ENCODE results near the gene TMEM161B.
"Not testable (repeated sequence)": the region's sequence is repeated elsewhere in the genome, so short reads cannot be mapped to it uniquely, and the experiment has no call there.

TMEM161B gene

GRCh38 chr5:88268385-88269184 is at the start of gene TMEM161B:
TMEM161B (minus strand) TSS chr5:88268845; CDS start chr5:88268723, 122 bp downstream.
- DNase-seq, result peak; percentile 92

- no peak for DNase-seq
Measured at GRCh38 chr5:88304356-88304755, 35.7 kb upstream of the TMEM161B start.

- DNase-seq, result no peak
Measured at GRCh38 chr5:88298425-88298824, 29.8 kb upstream of the TMEM161B start.

- no peak for DNase-seq
Measured at GRCh38 chr5:88290801-88291200, 22.2 kb upstream of the TMEM161B start.

- DNase-seq, result no peak
Measured at GRCh38 chr5:88288528-88289197, 20.0 kb upstream of the TMEM161B start.

GRCh38 chr5:88287846-88288527 is 19.3 kb upstream of the TMEM161B start:
- DNase-seq, result no peak

GRCh38 chr5:88287302-88287701 is 18.7 kb upstream of the TMEM161B start:
- no peak for DNase-seq

GRCh38 chr5:88283690-88284089 is 15.0 kb upstream of the TMEM161B start:
- no peak for DNase-seq

- DNase-seq, result no peak
Measured at GRCh38 chr5:88281322-88281721, 12.7 kb upstream of the TMEM161B start.

GRCh38 chr5:88279584-88279983 is 10.9 kb upstream of the TMEM161B start:
- no peak for DNase-seq

- no peak for DNase-seq
Measured at GRCh38 chr5:88276378-88276777, 7.7 kb upstream of the TMEM161B start.

- no peak for DNase-seq
Measured at GRCh38 chr5:88275581-88275980, 6.9 kb upstream of the TMEM161B start.

- DNase-seq, result peak; percentile 51
Measured at GRCh38 chr5:88269222-88269771, 652 bp upstream of the TMEM161B start.

GRCh38 chr5:88264565-88264964 is 4.1 kb downstream of the TMEM161B start:
- DNase-seq, result not testable (repeated sequence)

GRCh38 chr5:88263349-88263748 is 5.3 kb downstream of the TMEM161B start:
- no peak for DNase-seq

GRCh38 chr5:88262116-88262515 is 6.5 kb downstream of the TMEM161B start:
- DNase-seq, result no peak

GRCh38 chr5:88258636-88259035 is 10.0 kb downstream of the TMEM161B start:
- DNase-seq, result no peak

- DNase-seq, result no peak
Measured at GRCh38 chr5:88256872-88257271, 11.8 kb downstream of the TMEM161B start.

GRCh38 chr5:88256037-88256436 is 12.6 kb downstream of the TMEM161B start:
- no peak for DNase-seq

GRCh38 chr5:88254320-88254719 is 14.3 kb downstream of the TMEM161B start:
- DNase-seq, result no peak

- no peak for DNase-seq
Measured at GRCh38 chr5:88251048-88251711, 17.5 kb downstream of the TMEM161B start.

GRCh38 chr5:88250010-88250409 is 18.6 kb downstream of the TMEM161B start:
- DNase-seq, result no peak
